Mesothelial cell of epicardium (in vitro differentiated cells): Measurements from ENCODE around the gene PCSK6. TPM values are rescaled to one million over a fixed set of nuclear protein-coding genes. Genes with fewer than 3 reads are reported as not detected.

Experiments
- DNase-seq, 2 experiments: peaks; one replicate each; pipeline ENCODE4 v3.0.0; 2021; ENCODE audit warnings: low spot score in 2 of 2; ENCODE audit not compliant: unreplicated experiment in 2 of 2
- H3K27ac Mint-ChIP-seq: 2 replicates; pipeline ENCODE4 v1.8.0; 2021; ENCODE audit warnings: mixed read lengths
- H3K27me3 Mint-ChIP-seq: 2 replicates; pipeline ENCODE4 v1.8.0; 2021; ENCODE audit warnings: low read depth, mixed read lengths
- H3K36me3 Mint-ChIP-seq: 2 replicates; pipeline ENCODE4 v1.8.0; 2021; ENCODE audit warnings: mixed read lengths
- H3K4me1 Mint-ChIP-seq: 2 replicates; pipeline ENCODE4 v1.8.0; 2021; ENCODE audit warnings: mixed read lengths
- H3K4me3 Mint-ChIP-seq: 2 replicates; pipeline ENCODE4 v1.8.0; 2021; ENCODE audit warnings: mild to moderate bottlenecking, moderate library complexity, mixed read lengths
- H3K9me3 Mint-ChIP-seq: 2 replicates; pipeline ENCODE4 v1.8.0; 2021; ENCODE audit warnings: mixed read lengths
- CTCF ChIP-seq: fragments of 200-600 bp; sonication (generic); IDR thresholded peaks from one replicate; pipeline ENCODE4 v1.5.0; 2021; ENCODE audit warnings: antibody characterized with exemption; ENCODE audit not compliant: unreplicated experiment
- total RNA-seq: library from RNA; stranded (reverse); gene quantifications from 3 replicates; pipeline ENCODE4 v1.2.1, GENCODE V29; 2021

Gene PCSK6
- total RNA-seq, 1 donor from 2014 or later = 4.5 TPM

GRCh38 chr15:101486696-101487459, 2.6 kb downstream of the PCSK6 start:
- DNase-seq = no peak
- Mint-ChIP-seq H3K9me3 (no peaks in the 10 kb centered on the region), H3K4me1 (peaks cover 2% of the 10 kb centered on the region), H3K27ac (no peak overlapping the region), H3K4me3 (no peak overlapping the region), H3K36me3 (no peaks in the 10 kb centered on the region), H3K27me3 (peaks cover 74% of the 10 kb centered on the region)
- TF ChIP-seq CTCF = no peak

DNA sequence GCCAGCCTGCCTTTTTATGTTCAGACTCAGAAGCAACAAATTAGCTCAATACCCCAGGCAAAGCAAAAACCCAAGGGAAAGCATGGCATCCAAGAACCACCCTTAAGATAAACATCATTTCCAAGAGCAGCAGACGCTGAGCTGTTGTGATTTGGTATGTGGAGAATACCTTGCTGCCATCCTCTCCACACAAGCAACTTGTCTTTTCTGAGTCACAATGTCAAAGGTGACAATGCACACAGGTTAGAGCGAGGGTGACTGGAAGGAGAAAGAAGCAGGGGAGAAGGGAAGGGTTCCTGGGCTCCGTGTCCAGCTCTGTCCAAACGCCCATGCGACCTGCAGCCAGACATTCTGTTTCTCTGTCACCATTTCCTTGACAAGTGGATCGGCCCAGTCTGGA, 6.0 kb downstream of the PCSK6 start:
- TF ChIP-seq CTCF = no peak
- peaks cover 62% of the 10 kb centered on the region for H3K27me3 Mint-ChIP-seq
- H3K36me3 Mint-ChIP-seq = no peaks in the 10 kb centered on the region
- no peaks in the 10 kb centered on the region for H3K4me1 Mint-ChIP-seq
- DNase-seq = no peak
- H3K27ac Mint-ChIP-seq = no peak overlapping the region
- H3K4me3 Mint-ChIP-seq = no peak overlapping the region
- no peaks in the 10 kb centered on the region for H3K9me3 Mint-ChIP-seq

GRCh38 chr15:101482526-101483371, 6.8 kb downstream of the PCSK6 start:
- no peaks in the 10 kb centered on the region for H3K36me3 Mint-ChIP-seq
- DNase-seq = no peak
- H3K27me3 Mint-ChIP-seq = peaks cover 55% of the 10 kb centered on the region
- no peak for TF ChIP-seq CTCF
- no peaks in the 10 kb centered on the region for H3K4me1 Mint-ChIP-seq
- no peaks in the 10 kb centered on the region for H3K9me3 Mint-ChIP-seq
- no peak overlapping the region for H3K27ac Mint-ChIP-seq
- H3K4me3 Mint-ChIP-seq = no peak overlapping the region

GRCh38 chr15:101481917-101482525, 7.5 kb downstream of the PCSK6 start:
- Mint-ChIP-seq H3K27ac (no peak overlapping the region), H3K27me3 (peaks cover 48% of the 10 kb centered on the region), H3K4me3 (no peak overlapping the region), H3K9me3 (no peaks in the 10 kb centered on the region), H3K36me3 (no peaks in the 10 kb centered on the region), H3K4me1 (no peaks in the 10 kb centered on the region)
- TF ChIP-seq CTCF = no peak
- DNase-seq = no peak

DNA sequence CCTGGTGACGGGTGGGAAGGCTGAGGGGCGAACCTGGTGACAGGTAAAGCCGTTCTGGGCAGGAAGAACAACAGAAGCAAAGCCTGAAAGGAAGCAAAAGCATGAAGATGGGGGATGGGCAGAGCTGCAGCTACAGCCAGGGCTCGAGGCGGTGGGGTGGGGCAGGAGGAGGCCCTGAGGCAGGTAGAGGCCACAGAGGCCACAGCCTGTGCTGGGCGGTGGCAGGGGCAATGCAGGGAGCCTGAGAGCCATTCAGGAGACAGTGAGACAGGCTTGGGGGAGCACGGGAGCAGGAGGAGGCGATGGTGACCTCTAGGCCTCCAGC, 8.2 kb downstream of the PCSK6 start:
- Mint-ChIP-seq H3K27me3 (peaks cover 41% of the 10 kb centered on the region), H3K36me3 (no peaks in the 10 kb centered on the region), H3K4me1 (no peaks in the 10 kb centered on the region), H3K27ac (no peak overlapping the region), H3K4me3 (no peak overlapping the region), H3K9me3 (no peaks in the 10 kb centered on the region)
- no peak for DNase-seq
- TF ChIP-seq CTCF = no peak
